ENCODE measurements around the gene MAPKAPK3.

GRCh38 chr3:50574444-50574831, 42.5 kb upstream of the MAPKAPK3 start:
- TF ChIP-seq REST (IDR thresholded peaks at IDR 0.05; ENCODE audit: low read depth) (no peak), TEAD4 (IDR thresholded peaks at IDR 0.05) (no peak), CEBPB (IDR thresholded peaks at IDR 0.05) (no peak), EP300 (IDR thresholded peaks at IDR 0.05; ENCODE audit: borderline replicate concordance) (no peak), FOXM1 (IDR thresholded peaks at IDR 0.05; ENCODE audit: borderline replicate concordance, low read depth) (no peak), USF1 (IDR thresholded peaks at IDR 0.05) (no peak), RAD21 (IDR thresholded peaks at IDR 0.05; ENCODE audit: low read depth) (no peak), EGR1 (IDR thresholded peaks at IDR 0.05) (no peak)
- TF ChIP-seq, protein P1, sequence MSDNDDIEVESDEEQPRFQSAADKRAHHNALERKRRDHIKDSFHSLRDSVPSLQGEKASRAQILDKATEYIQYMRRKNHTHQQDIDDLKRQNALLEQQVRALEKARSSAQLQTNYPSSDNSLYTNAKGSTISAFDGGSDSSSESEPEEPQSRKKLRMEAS (IDR thresholded peaks at IDR 0.05), result no peak
